Measurements from ENCODE around the gene PECR. TPM values are rescaled to one million over a fixed set of nuclear protein-coding genes. Genes with fewer than 3 reads are reported as not detected.

The PECR gene
- total and polyA plus RNA-seq, 2 of the 4 experiments (the other 2 are of a cell fraction) = 11.4 to 17.7 TPM

DNA sequence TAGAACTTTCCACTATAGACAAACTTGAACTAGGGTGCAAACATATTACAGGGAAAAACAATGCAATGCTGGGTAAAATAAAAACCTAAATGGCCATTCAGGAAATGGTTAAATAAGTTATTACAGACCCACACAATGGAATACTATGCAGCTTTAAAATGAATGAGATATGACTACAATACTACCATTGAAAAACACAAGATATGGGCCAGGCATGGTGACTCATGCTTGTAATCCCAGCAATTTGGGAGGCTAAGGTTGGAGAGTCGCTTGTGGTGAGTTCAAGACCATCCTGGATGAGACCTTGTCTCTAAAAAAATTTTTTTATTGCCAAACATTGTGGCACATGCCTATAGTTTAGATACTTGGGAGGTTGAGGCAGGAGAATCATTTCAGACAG lies 6.8 kb downstream of the PECR start:
- dilution Hi-C loops (cut with HindIII; ENCODE audit: low sequenced_read_pairs, unreplicated experiment) = no loop called here
- Histone ChIP-seq H3K4me3 (ENCODE audit: insufficient read depth, low read depth, low read length) (no peak overlapping the region), H2AFZ (replicated peaks; ENCODE audit: low read length, poor library complexity) (no peak overlapping the region), H3K4me2 (ENCODE audit: low read depth, low read length) (no peak overlapping the region), H3K36me3 (ENCODE audit: control insufficient read depth, insufficient read depth, low read length) (no peaks in the 10 kb centered on the region), H3K9ac (ENCODE audit: low read depth, low read length) (no peak overlapping the region), H3K23ac (ENCODE audit: low read depth, low read length) (no peak overlapping the region), H3K4ac (ENCODE audit: low read depth, low read length) (no peak overlapping the region), H3K56ac (ENCODE audit: extremely low read depth, insufficient read depth, low read length) (no peak overlapping the region), H2BK5ac (ENCODE audit: low read depth, low read length, poor library complexity, severe bottlenecking) (no peak overlapping the region), H3K9me1 (ENCODE audit: insufficient read depth, low read length) (no peaks in the 10 kb centered on the region), H3K18ac (ENCODE audit: low read depth, low read length) (no peak overlapping the region), H3K79me1 (ENCODE audit: low read depth in 1 of 2, low read length in 2 of 2) (no peaks in the 10 kb centered on the region; a peak in 1 of 4 replicates), H3K14ac (replicated peaks; ENCODE audit: low read depth, low read length) (no peak overlapping the region), H4K8ac (ENCODE audit: low read depth in 2 of 2, low read length in 2 of 2) (no peak overlapping the region), H2BK120ac (ENCODE audit: low read depth, low read length) (no peak overlapping the region), H4K20me1 (ENCODE audit: insufficient read depth, low read length) (no peaks in the 10 kb centered on the region), H2BK15ac (ENCODE audit: low read depth, low read length) (no peak overlapping the region), H3K4me1 (ENCODE audit: control insufficient read depth, insufficient read depth, low read length) (no peaks in the 10 kb centered on the region), H3K27ac (ENCODE audit: insufficient read depth, low read length) (no peak overlapping the region), H2BK20ac (ENCODE audit: low read depth, low read length) (no peak overlapping the region), H3K27me3 (ENCODE audit: control insufficient read depth, insufficient read depth, low read length) (no peaks in the 10 kb centered on the region), H4K91ac (ENCODE audit: insufficient read depth, low read depth, low read length) (no peak overlapping the region), H2AK5ac (ENCODE audit: low read depth, low read length) (no peak overlapping the region), H3K9me3 (ENCODE audit: control insufficient read depth, insufficient read depth, low read length) (no peaks in the 10 kb centered on the region), H2AK9ac (replicated peaks; ENCODE audit: low read depth, low read length, poor library complexity) (no peak overlapping the region), H4K5ac (ENCODE audit: low read depth, low read length) (no peak overlapping the region)
- CTCF ChIA-PET = interaction anchor here (0.5 kb wide), 1 partner anchor 25 kb away, joined by 5 read pairs; no protein-coding TSS in a partner anchor
- TF ChIP-seq, protein P1, sequence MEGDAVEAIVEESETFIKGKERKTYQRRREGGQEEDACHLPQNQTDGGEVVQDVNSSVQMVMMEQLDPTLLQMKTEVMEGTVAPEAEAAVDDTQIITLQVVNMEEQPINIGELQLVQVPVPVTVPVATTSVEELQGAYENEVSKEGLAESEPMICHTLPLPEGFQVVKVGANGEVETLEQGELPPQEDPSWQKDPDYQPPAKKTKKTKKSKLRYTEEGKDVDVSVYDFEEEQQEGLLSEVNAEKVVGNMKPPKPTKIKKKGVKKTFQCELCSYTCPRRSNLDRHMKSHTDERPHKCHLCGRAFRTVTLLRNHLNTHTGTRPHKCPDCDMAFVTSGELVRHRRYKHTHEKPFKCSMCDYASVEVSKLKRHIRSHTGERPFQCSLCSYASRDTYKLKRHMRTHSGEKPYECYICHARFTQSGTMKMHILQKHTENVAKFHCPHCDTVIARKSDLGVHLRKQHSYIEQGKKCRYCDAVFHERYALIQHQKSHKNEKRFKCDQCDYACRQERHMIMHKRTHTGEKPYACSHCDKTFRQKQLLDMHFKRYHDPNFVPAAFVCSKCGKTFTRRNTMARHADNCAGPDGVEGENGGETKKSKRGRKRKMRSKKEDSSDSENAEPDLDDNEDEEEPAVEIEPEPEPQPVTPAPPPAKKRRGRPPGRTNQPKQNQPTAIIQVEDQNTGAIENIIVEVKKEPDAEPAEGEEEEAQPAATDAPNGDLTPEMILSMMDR (conservative IDR thresholded peaks at IDR 0.05; ENCODE audit: low read depth, low read length) = no peak
- TF ChIP-seq, protein P2, sequence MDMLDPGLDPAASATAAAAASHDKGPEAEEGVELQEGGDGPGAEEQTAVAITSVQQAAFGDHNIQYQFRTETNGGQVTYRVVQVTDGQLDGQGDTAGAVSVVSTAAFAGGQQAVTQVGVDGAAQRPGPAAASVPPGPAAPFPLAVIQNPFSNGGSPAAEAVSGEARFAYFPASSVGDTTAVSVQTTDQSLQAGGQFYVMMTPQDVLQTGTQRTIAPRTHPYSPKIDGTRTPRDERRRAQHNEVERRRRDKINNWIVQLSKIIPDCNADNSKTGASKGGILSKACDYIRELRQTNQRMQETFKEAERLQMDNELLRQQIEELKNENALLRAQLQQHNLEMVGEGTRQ (IDR thresholded peaks at IDR 0.05; ENCODE audit: low read depth, low read length) = no peak
- TF ChIP-seq, protein P3, sequence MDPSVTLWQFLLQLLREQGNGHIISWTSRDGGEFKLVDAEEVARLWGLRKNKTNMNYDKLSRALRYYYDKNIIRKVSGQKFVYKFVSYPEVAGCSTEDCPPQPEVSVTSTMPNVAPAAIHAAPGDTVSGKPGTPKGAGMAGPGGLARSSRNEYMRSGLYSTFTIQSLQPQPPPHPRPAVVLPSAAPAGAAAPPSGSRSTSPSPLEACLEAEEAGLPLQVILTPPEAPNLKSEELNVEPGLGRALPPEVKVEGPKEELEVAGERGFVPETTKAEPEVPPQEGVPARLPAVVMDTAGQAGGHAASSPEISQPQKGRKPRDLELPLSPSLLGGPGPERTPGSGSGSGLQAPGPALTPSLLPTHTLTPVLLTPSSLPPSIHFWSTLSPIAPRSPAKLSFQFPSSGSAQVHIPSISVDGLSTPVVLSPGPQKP (IDR thresholded peaks at IDR 0.05; ENCODE audit: borderline replicate concordance, low read depth, low read length) = no peak
- TF ChIP-seq POLR2A (IDR thresholded peaks at IDR 0.05; ENCODE audit: low read depth, low read length) (no peak), CEBPB (IDR thresholded peaks at IDR 0.05; ENCODE audit: low read depth, low read length) (no peak), RFX5 (IDR thresholded peaks at IDR 0.05; ENCODE audit: low read depth, low read length) (no peak), FOS (IDR thresholded peaks at IDR 0.05; ENCODE audit: low read depth, low read length) (no peak), RAD21 (IDR thresholded peaks at IDR 0.05; ENCODE audit: low read length) (no peak), CHD1 (IDR thresholded peaks at IDR 0.05; ENCODE audit: low read depth, low read length) (no peak), MAFK (IDR thresholded peaks at IDR 0.05; ENCODE audit: low read depth, low read length) (no peak), BHLHE40 (IDR thresholded peaks at IDR 0.05; ENCODE audit: low read depth, low read length) (no peak), RCOR1 (IDR thresholded peaks at IDR 0.05; ENCODE audit: insufficient replicate concordance, low read length) (no peak), MXI1 (IDR thresholded peaks at IDR 0.05; ENCODE audit: borderline replicate concordance, low read depth, low read length) (no peak), MAZ (IDR thresholded peaks at IDR 0.05; ENCODE audit: borderline replicate concordance, low read depth, low read length) (no peak), NFE2L2 (IDR thresholded peaks at IDR 0.05; ENCODE audit: low read depth, low read length) (no peak), SMC3 (IDR thresholded peaks at IDR 0.05; ENCODE audit: low read depth, low read length) (no peak)
- in situ Hi-C loops (cut with MboI; ENCODE audit: low sequenced_read_pairs) = no loop called here
- intact Hi-C loops (cut with micrococcal nuclease) = no loop called here
- POLR2A ChIA-PET (ENCODE audit: unreplicated experiment) = no interaction called here
- no CpG with 5 or more reads among the region's 1 CpG for WGBS, 2 experiments (ENCODE audit: extremely low coverage in 2 of 2, insufficient read length in 1 of 2)
- ATAC-seq (ENCODE audit: low read depth) = no peak
- no peak for DNase-seq
- no TSS peak for BruUV-seq (replicated peaks)

Data from IMR-90 (cell line).